H9 (cell line): ENCODE measurements around the gene P2RX5. TPM values are rescaled to one million over a fixed set of nuclear protein-coding genes. Genes with fewer than 3 reads are reported as not detected.

Source experiments
- DNase-seq: peaks from one replicate; pipeline ENCODE4 v3.0.0-alpha.2; 2017
- H2AFZ ChIP-seq: one replicate; pipeline ENCODE4 v1.6.1; 2013; ENCODE audit warnings: mild to moderate bottlenecking, low read length, control low read depth, moderate library complexity
- H2AK5ac ChIP-seq: 2 replicates; pipeline ENCODE4 v1.6.1; 2013; ENCODE audit warnings: low read length, control low read depth, mixed read lengths; ENCODE audit not compliant: insufficient read length
- H2BK120ac ChIP-seq: one replicate; pipeline ENCODE4 v1.6.1; 2013; ENCODE audit warnings: low read depth, mild to moderate bottlenecking, low read length, control low read depth, inconsistent platforms; ENCODE audit not compliant: poor library complexity, severe bottlenecking
- H2BK12ac ChIP-seq: 2 replicates; pipeline ENCODE4 v1.6.1; 2013; ENCODE audit warnings: low read length, control low read depth, mixed read lengths, low read depth; ENCODE audit not compliant: insufficient read length
- H2BK15ac ChIP-seq: 2 replicates; pipeline ENCODE4 v1.6.1; 2013; ENCODE audit warnings: low read depth, low read length, control low read depth
- H2BK20ac ChIP-seq: one replicate; pipeline ENCODE4 v1.6.1; 2013; ENCODE audit warnings: low read depth, mild to moderate bottlenecking, low read length, control low read depth, inconsistent platforms; ENCODE audit not compliant: poor library complexity, severe bottlenecking
- H2BK5ac ChIP-seq: 2 replicates; pipeline ENCODE4 v1.6.1; 2013; ENCODE audit warnings: low read length, control low read depth, mixed read lengths; ENCODE audit not compliant: insufficient read length
- H3K14ac ChIP-seq: 2 replicates; pipeline ENCODE4 v1.6.1; 2013; ENCODE audit warnings: low read length, control low read depth; ENCODE audit not compliant: insufficient read depth
- H3K18ac ChIP-seq: 2 replicates; pipeline ENCODE4 v1.6.1; 2013; ENCODE audit warnings: low read depth, mild to moderate bottlenecking, mixed read lengths, low read length, control low read depth; ENCODE audit not compliant: insufficient read length
- H3K23ac ChIP-seq: 2 replicates; pipeline ENCODE4 v1.6.1; 2013; ENCODE audit warnings: low read length, control low read depth, mixed read lengths, low read depth; ENCODE audit not compliant: insufficient read length
- H3K23me2 ChIP-seq: 2 replicates; pipeline ENCODE4 v1.6.1; 2013; ENCODE audit warnings: low read depth, mild to moderate bottlenecking, mixed read lengths, low read length, control low read depth; ENCODE audit not compliant: insufficient read length, poor library complexity, severe bottlenecking
- H3K27ac ChIP-seq: 2 replicates; pipeline ENCODE4 v1.5.1; 2013; ENCODE audit warnings: low read length, control low read depth, mixed read lengths, low read depth; ENCODE audit not compliant: insufficient read length
- H3K27me3 ChIP-seq: 2 replicates; pipeline ENCODE4 v1.6.1; 2013; ENCODE audit warnings: low read length, control low read depth, inconsistent platforms; ENCODE audit not compliant: insufficient read depth
- H3K4ac ChIP-seq: 2 replicates; pipeline ENCODE4 v1.6.1; 2013; ENCODE audit warnings: low read depth, mild to moderate bottlenecking, control low read depth, inconsistent platforms, low read length, moderate library complexity
- H3K4me1 ChIP-seq: 2 replicates; pipeline ENCODE4 v1.6.1; 2013; ENCODE audit warnings: low read length, control low read depth, inconsistent platforms; ENCODE audit not compliant: insufficient read depth
- H3K4me2 ChIP-seq: 2 replicates; pipeline ENCODE4 v1.6.1; 2013; ENCODE audit warnings: low read length, control low read depth, mixed read lengths; ENCODE audit not compliant: insufficient read length, insufficient read depth
- H3K56ac ChIP-seq: 2 replicates; pipeline ENCODE4 v1.6.1; 2013; ENCODE audit warnings: low read depth, mild to moderate bottlenecking, mixed read lengths, low read length, control low read depth; ENCODE audit not compliant: insufficient read length
- H3K79me1 ChIP-seq: 2 replicates; pipeline ENCODE4 v1.6.1; 2013; ENCODE audit warnings: low read depth, mild to moderate bottlenecking, moderate library complexity, low read length, control low read depth, inconsistent platforms; ENCODE audit not compliant: insufficient read depth, poor library complexity, severe bottlenecking
- H3K79me2 ChIP-seq: 2 replicates; pipeline ENCODE4 v1.6.1; 2013; ENCODE audit warnings: low read length, control low read depth, inconsistent platforms; ENCODE audit not compliant: insufficient read depth
- H3K9ac ChIP-seq: 2 replicates; pipeline ENCODE4 v1.6.1; 2013; ENCODE audit warnings: low read length, control low read depth, mixed read lengths; ENCODE audit not compliant: insufficient read length; ENCODE audit errors: extremely low read depth
- H3K9me3 ChIP-seq: one replicate; pipeline ENCODE4 v1.6.1; 2013; ENCODE audit warnings: low read depth, low read length, inconsistent platforms; ENCODE audit not compliant: control insufficient read depth
- H3T11ph ChIP-seq: one replicate; pipeline ENCODE4 v1.6.1; 2013; ENCODE audit warnings: mild to moderate bottlenecking, low read length, control low read depth, inconsistent platforms
- H4K20me1 ChIP-seq: one replicate; pipeline ENCODE4 v1.6.1; 2013; ENCODE audit not compliant: control insufficient read depth, insufficient read length, insufficient read depth
- H4K5ac ChIP-seq: 2 replicates; pipeline ENCODE4 v1.6.1; 2013; ENCODE audit warnings: low read depth, mild to moderate bottlenecking, mixed read lengths, low read length, control low read depth; ENCODE audit not compliant: insufficient read length
- H4K8ac ChIP-seq: replicated peaks from 2 replicates; pipeline ENCODE4 v1.6.1; 2013; ENCODE audit warnings: low read length, control low read depth, mixed read lengths, low read depth; ENCODE audit not compliant: insufficient read length
- H4K91ac ChIP-seq: 2 replicates; pipeline ENCODE4 v1.6.1; 2013; ENCODE audit warnings: low read depth, mild to moderate bottlenecking, moderate library complexity, mixed read lengths, low read length, control low read depth; ENCODE audit not compliant: insufficient read length
- H3K27ac Mint-ChIP-seq, 3 experiments: 2 replicates in 2 of 3; 3 replicates in 1 of 3; pipeline ENCODE4 v1.8.0; 2020 to 2021; ENCODE audit warnings: mixed read lengths in 3 of 3, mild to moderate bottlenecking in 1 of 3, moderate library complexity in 1 of 3
- H3K27me3 Mint-ChIP-seq: 2 replicates; pipeline ENCODE4 v1.8.0; 2021; ENCODE audit warnings: low read depth, mild to moderate bottlenecking, moderate library complexity, mixed read lengths
- H3K36me3 Mint-ChIP-seq, 3 experiments: 2 replicates in 2 of 3; 3 replicates in 1 of 3; pipeline ENCODE4 v1.8.0; 2020 to 2021; ENCODE audit warnings: low read depth in 3 of 3, mixed read lengths in 3 of 3; ENCODE audit not compliant: insufficient read depth in 1 of 3
- H3K4me1 Mint-ChIP-seq, 2 experiments: 2 replicates each; pipeline ENCODE4 v1.8.0; 2020; ENCODE audit warnings: mixed read lengths in 2 of 2
- H3K4me3 Mint-ChIP-seq, 2 experiments: 2 replicates in 1 of 2; 3 replicates in 1 of 2; pipeline ENCODE4 v1.8.0; 2020 to 2021; ENCODE audit warnings: mild to moderate bottlenecking in 2 of 2, mixed read lengths in 2 of 2, moderate library complexity in 1 of 2
- H3K9me3 Mint-ChIP-seq, 2 experiments: 2 replicates in 1 of 2; 3 replicates in 1 of 2; pipeline ENCODE4 v1.8.0; 2020; ENCODE audit warnings: mild to moderate bottlenecking in 2 of 2, mixed read lengths in 2 of 2, moderate library complexity in 1 of 2
- WGBS: extraction: QIAGEN DNeasy Blood & Tissue Kit; methylation state at CpG from one replicate; pipeline ENCODE4 v1.1.7; 2013; ENCODE audit warnings: missing lambda C conversion rate, low lambda C conversion rate, mixed read lengths; ENCODE audit not compliant: insufficient read length; ENCODE audit errors: extremely low coverage; 5-methylcytosine and 5-hydroxymethylcytosine counted together
- total RNA-seq: library from RNA; stranded (reverse); gene quantifications from 2 replicates; pipeline ENCODE4 v1.2.1, GENCODE V29; 2021
- TF ChIP-seq, protein P1 (sequence below): fragments of 200-600 bp; sonication (generic); conservative IDR thresholded peaks from 3 replicates; pipeline ENCODE4 v1.8.0; 2021; ENCODE audit warnings: antibody characterized with exemption, mild to moderate bottlenecking

Gene P2RX5
- total RNA-seq, 1 experiment from 2014 or later, result 4.7 TPM

GRCh38 chr17:3712811-3713463 is 17.0 kb upstream of the P2RX5 start:
- no peaks in the 10 kb centered on the region for H3K79me1 ChIP-seq
- H3K27me3 Mint-ChIP-seq, result no peaks in the 10 kb centered on the region
- no peak for DNase-seq
- no peaks in the 10 kb centered on the region for H3K4me1 ChIP-seq
- no peak overlapping the region for H4K91ac ChIP-seq
- peaks cover 7 to 45% (median 18%) of the 10 kb centered on the region in 3 experiments; a peak in 6 of 7 replicates for H3K36me3 Mint-ChIP-seq
- H2BK15ac ChIP-seq, result no peak overlapping the region
- H3K18ac ChIP-seq, result no peak overlapping the region
- no peak overlapping the region for H3K14ac ChIP-seq
- no peak overlapping the region for H2BK120ac ChIP-seq
- H3K27ac Mint-ChIP-seq, result no peak overlapping the region
- no peaks in the 10 kb centered on the region for H4K20me1 ChIP-seq
- no peak overlapping the region for H2BK12ac ChIP-seq
- no peak overlapping the region for H3K9ac ChIP-seq
- no peaks in the 10 kb centered on the region for H3K79me2 ChIP-seq
- H2BK20ac ChIP-seq, result no peak overlapping the region
- H4K5ac ChIP-seq, result no peak overlapping the region
- no peak overlapping the region for H2AFZ ChIP-seq
- H3K27ac ChIP-seq, result no peak overlapping the region
- no peak overlapping the region for H3K23ac ChIP-seq
- H3K4ac ChIP-seq, result no peak overlapping the region
- H3K56ac ChIP-seq, result no peak overlapping the region
- H3K4me3 Mint-ChIP-seq, result no peak overlapping the region
- WGBS, result no CpG with 5 or more reads among the region's 13 CpGs
- no peaks in the 10 kb centered on the region for H3K9me3 Mint-ChIP-seq
- TF ChIP-seq, protein P1, sequence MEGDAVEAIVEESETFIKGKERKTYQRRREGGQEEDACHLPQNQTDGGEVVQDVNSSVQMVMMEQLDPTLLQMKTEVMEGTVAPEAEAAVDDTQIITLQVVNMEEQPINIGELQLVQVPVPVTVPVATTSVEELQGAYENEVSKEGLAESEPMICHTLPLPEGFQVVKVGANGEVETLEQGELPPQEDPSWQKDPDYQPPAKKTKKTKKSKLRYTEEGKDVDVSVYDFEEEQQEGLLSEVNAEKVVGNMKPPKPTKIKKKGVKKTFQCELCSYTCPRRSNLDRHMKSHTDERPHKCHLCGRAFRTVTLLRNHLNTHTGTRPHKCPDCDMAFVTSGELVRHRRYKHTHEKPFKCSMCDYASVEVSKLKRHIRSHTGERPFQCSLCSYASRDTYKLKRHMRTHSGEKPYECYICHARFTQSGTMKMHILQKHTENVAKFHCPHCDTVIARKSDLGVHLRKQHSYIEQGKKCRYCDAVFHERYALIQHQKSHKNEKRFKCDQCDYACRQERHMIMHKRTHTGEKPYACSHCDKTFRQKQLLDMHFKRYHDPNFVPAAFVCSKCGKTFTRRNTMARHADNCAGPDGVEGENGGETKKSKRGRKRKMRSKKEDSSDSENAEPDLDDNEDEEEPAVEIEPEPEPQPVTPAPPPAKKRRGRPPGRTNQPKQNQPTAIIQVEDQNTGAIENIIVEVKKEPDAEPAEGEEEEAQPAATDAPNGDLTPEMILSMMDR, result no peak
- peaks cover 2 to 3% of the 10 kb centered on the region in 2 experiments; a peak in 1 of 4 replicates for H3K4me1 Mint-ChIP-seq
- H2BK5ac ChIP-seq, result no peak overlapping the region
- H3K27me3 ChIP-seq, result no peaks in the 10 kb centered on the region
- no peaks in the 10 kb centered on the region for H3K9me3 ChIP-seq
- H2AK5ac ChIP-seq, result no peak overlapping the region
- H3T11ph ChIP-seq, result no peak overlapping the region
- H3K23me2 ChIP-seq, result no peaks in the 10 kb centered on the region
- no peak overlapping the region for H3K4me2 ChIP-seq
- no peak overlapping the region for H4K8ac ChIP-seq
